ENCODE data around the gene ARHGEF3.

ARHGEF3 gene

GRCh38 chr3:56681984-56682461, 119.7 kb downstream of the ARHGEF3 start:
- Mint-ChIP-seq H3K4me3 (peak overlapping the region; percentile 98), H3K36me3 (peaks cover 27% of the 10 kb centered on the region), H3K27ac (peak overlapping the region; percentile 93), H3K27me3 (no peaks in the 10 kb centered on the region), H3K9me3 (no peaks in the 10 kb centered on the region), H3K4me1 (peaks cover 45% of the 10 kb centered on the region)
- no peak for ATAC-seq

- H3K9me3 Mint-ChIP-seq: no peaks in the 10 kb centered on the region
- ATAC-seq: no peak
- H3K27me3 Mint-ChIP-seq: no peaks in the 10 kb centered on the region
- peaks cover 46% of the 10 kb centered on the region for H3K4me1 Mint-ChIP-seq
- no peak overlapping the region for H3K27ac Mint-ChIP-seq
- peaks cover 33% of the 10 kb centered on the region for H3K36me3 Mint-ChIP-seq
- H3K4me3 Mint-ChIP-seq: no peak overlapping the region
These were observed 121.6 kb downstream of the ARHGEF3 start for GRCh38 chr3:56680054-56680580.
